H1 (cell line): ENCODE data around the gene CC2D2A. TPM values are rescaled to one million over a fixed set of nuclear protein-coding genes. Genes with fewer than 3 reads are reported as not detected.

Source experiments
- CTCF ChIA-PET: fragments of 300-600 bp; sonication (Branson Sonifier 250); formaldehyde crosslinking; loops from one replicate; lab custom pipeline; 2021; ENCODE audit not compliant: partially characterized antibody; lab: Charles Lee
- POLR2A ChIA-PET: fragments of 300-600 bp; sonication (Branson Sonifier 250); formaldehyde crosslinking; loops from one replicate; lab custom pipeline; 2021; ENCODE audit warnings: inconsistent platforms; ENCODE audit not compliant: partially characterized antibody; lab: Charles Lee
- DNase-seq, 2 experiments: peaks; one replicate each; pipeline versions ENCODE4 v3.0.0 to v3.0.0-alpha.2; 2010 to 2022; ENCODE audit warnings: low spot score in 2 of 2, low read depth in 1 of 2, mixed read lengths in 1 of 2
- FAIRE-seq: peaks from 2 replicates; lab custom pipeline; 2011; peaks lifted over from hg19 to GRCh38; lab: Jason Lieb, UNC
- H2AFZ ChIP-seq: 2 replicates; pipeline ENCODE4 v1.8.1; 2012; ENCODE audit warnings: low read length, inconsistent platforms
- H2AK5ac ChIP-seq: 2 replicates; pipeline ENCODE4 v1.6.1; 2013; ENCODE audit warnings: low read depth, low read length
- H2BK120ac ChIP-seq: replicated peaks from 2 replicates; pipeline ENCODE3; 2013; ENCODE audit warnings: low read depth, low read length, inconsistent platforms
- H2BK12ac ChIP-seq: 2 replicates; pipeline ENCODE4 v1.6.1; 2013; ENCODE audit warnings: low read depth, low read length
- H2BK15ac ChIP-seq: 2 replicates; pipeline ENCODE4 v1.6.1; 2013; ENCODE audit warnings: low read length
- H2BK20ac ChIP-seq: 2 replicates; pipeline ENCODE4 v1.6.1; 2013; ENCODE audit warnings: low read length
- H2BK5ac ChIP-seq: 2 replicates; pipeline ENCODE4 v1.6.1; 2013; ENCODE audit warnings: low read depth, low read length
- H3K14ac ChIP-seq: 2 replicates; pipeline ENCODE4 v1.6.1; 2013; ENCODE audit warnings: inconsistent platforms; ENCODE audit not compliant: insufficient read length
- H3K18ac ChIP-seq: 2 replicates; pipeline ENCODE4 v1.6.1; 2013; ENCODE audit warnings: low read length; ENCODE audit errors: extremely low read depth
- H3K23ac ChIP-seq: 2 replicates; pipeline ENCODE4 v1.6.1; 2013; ENCODE audit warnings: inconsistent platforms; ENCODE audit not compliant: insufficient read length
- H3K23me2 ChIP-seq: 2 replicates; pipeline ENCODE4 v1.6.1; 2013; ENCODE audit warnings: low read depth, low read length
- H3K27ac ChIP-seq: 2 replicates; pipeline ENCODE4 v1.6.1; 2011; ENCODE audit warnings: low read depth, low read length, inconsistent platforms
- H3K27me3 ChIP-seq, 4 experiments: replicated peaks in 1 of 4; 1 replicate in 1 of 4; 2 replicates in 3 of 4; pipeline versions ENCODE4 v1.6.1 to v1.8.1; 2011 to 2013; ENCODE audit warnings: low read length in 3 of 4, mild to moderate bottlenecking in 3 of 4, inconsistent platforms in 2 of 4, mixed read lengths in 2 of 4, moderate library complexity in 1 of 4; ENCODE audit not compliant: control insufficient read depth in 3 of 4, insufficient read depth in 3 of 4; ENCODE audit errors: extremely low read depth in 1 of 4
- H3K36me3 ChIP-seq, 4 experiments: 2 replicates each; pipeline versions ENCODE4 v1.6.1 to v1.8.1; 2011 to 2013; ENCODE audit warnings: mild to moderate bottlenecking in 4 of 4, low read length in 3 of 4, moderate library complexity in 2 of 4, control low read depth in 1 of 4, inconsistent platforms in 1 of 4; ENCODE audit not compliant: insufficient read depth in 4 of 4, control insufficient read depth in 2 of 4
- H3K4ac ChIP-seq: replicated peaks from 2 replicates; pipeline ENCODE3; 2013; ENCODE audit warnings: low read length, low read depth, mixed read lengths, inconsistent platforms; ENCODE audit not compliant: insufficient read length
- H3K4me1 ChIP-seq, 4 experiments: replicated peaks in 1 of 4; 1 replicate in 1 of 4; 2 replicates in 3 of 4; pipeline versions ENCODE4 v1.6.1 to v1.8.1; 2011 to 2013; ENCODE audit warnings: low read length in 3 of 4, inconsistent platforms in 2 of 4, mixed read lengths in 1 of 4; ENCODE audit not compliant: insufficient read depth in 4 of 4, control insufficient read depth in 3 of 4
- H3K4me2 ChIP-seq, 2 experiments: 2 replicates each; pipeline versions ENCODE4 v1.6.1 to v1.8.1; 2011 to 2013; ENCODE audit warnings: low read depth in 2 of 2, low read length in 2 of 2, control low read depth in 1 of 2, inconsistent platforms in 1 of 2, mild to moderate bottlenecking in 1 of 2; ENCODE audit not compliant: insufficient read depth in 1 of 2
- H3K4me3 ChIP-seq, 4 experiments: fragments of 200-600, 300-600 bp in 1 of 4; sonication (generic), shearing (Covaris generic), sonication (Bioruptor Twin) in 1 of 4; 2 replicates each; pipeline versions ENCODE4 v1.5.1 to v1.8.1; 2011 to 2016; ENCODE audit warnings: low read length in 4 of 4, low read depth in 3 of 4, control low read depth in 2 of 4, inconsistent platforms in 2 of 4, mild to moderate bottlenecking in 2 of 4, mixed read lengths in 1 of 4, moderate library complexity in 1 of 4; ENCODE audit not compliant: insufficient read depth in 2 of 4; ENCODE audit errors: extremely low read depth in 1 of 4
- H3K56ac ChIP-seq: replicated peaks from 2 replicates; pipeline ENCODE3; 2013; ENCODE audit warnings: low read depth, mild to moderate bottlenecking, mixed read lengths, low read length, inconsistent platforms; ENCODE audit not compliant: insufficient read length
- H3K79me1 ChIP-seq: 2 replicates; pipeline ENCODE4 v1.6.1; 2013; ENCODE audit warnings: low read depth, low read length, control low read depth
- H3K79me2 ChIP-seq, 2 experiments: 2 replicates each; pipeline versions ENCODE4 v1.6.1 to v1.8.1; 2012 to 2013; ENCODE audit warnings: low read length in 2 of 2, mild to moderate bottlenecking in 2 of 2, inconsistent platforms in 1 of 2; ENCODE audit not compliant: insufficient read depth in 2 of 2, control insufficient read depth in 1 of 2
- H3K9ac ChIP-seq, 4 experiments: replicated peaks in 1 of 4; 1 replicate in 1 of 4; 2 replicates in 3 of 4; pipeline versions ENCODE4 v1.6.1 to v1.8.1; 2011 to 2013; ENCODE audit warnings: low read depth in 3 of 4, low read length in 3 of 4, control low read depth in 2 of 4, mild to moderate bottlenecking in 2 of 4, moderate library complexity in 2 of 4, inconsistent platforms in 1 of 4; ENCODE audit errors: extremely low read depth in 1 of 4
- H3K9me3 ChIP-seq, 2 experiments: 2 replicates each; pipeline versions ENCODE4 v1.6.1 to v1.8.1; 2012 to 2013; ENCODE audit warnings: mild to moderate bottlenecking in 2 of 2, moderate library complexity in 2 of 2, control low read depth in 1 of 2, inconsistent platforms in 1 of 2, low read depth in 1 of 2, low read length in 1 of 2, mixed read lengths in 1 of 2; ENCODE audit not compliant: insufficient read depth in 2 of 2
- H4K20me1 ChIP-seq, 2 experiments: replicated peaks in 1 of 2; 2 replicates each; pipeline versions ENCODE3 to v1.8.1; 2011 to 2013; ENCODE audit warnings: inconsistent platforms in 2 of 2, low read length in 2 of 2, mild to moderate bottlenecking in 1 of 2; ENCODE audit not compliant: insufficient read depth in 2 of 2, control insufficient read depth in 1 of 2
- H4K5ac ChIP-seq: 2 replicates; pipeline ENCODE4 v1.6.1; 2013; ENCODE audit warnings: low read length, low read depth, mixed read lengths, inconsistent platforms; ENCODE audit not compliant: insufficient read length
- H4K8ac ChIP-seq: 2 replicates; pipeline ENCODE4 v1.8.0; 2013; ENCODE audit warnings: mild to moderate bottlenecking, moderate library complexity, low read length, inconsistent platforms; ENCODE audit not compliant: insufficient read depth; ENCODE audit errors: extremely low read depth
- H4K91ac ChIP-seq: replicated peaks from 2 replicates; pipeline ENCODE3; 2013; ENCODE audit warnings: low read length, mixed read lengths, inconsistent platforms; ENCODE audit not compliant: insufficient read length
- KDM5A ChIP-seq: fragments of 200-600 bp; IDR thresholded peaks from 2 replicates; pipeline ENCODE4 v1.7.1; 2012; ENCODE audit warnings: mild to moderate bottlenecking, low read length, inconsistent platforms, mixed read lengths
- POLR2AphosphoS5 ChIP-seq: IDR thresholded peaks from 2 replicates; pipeline ENCODE4 v1.6.1; 2011; ENCODE audit warnings: low read depth, low read length
- YY1 ChIP-seq: IDR thresholded peaks from 2 replicates; pipeline ENCODE4 v1.6.1; 2011; ENCODE audit warnings: low read depth, mild to moderate bottlenecking, low read length
- whole genome bisulfite sequencing, 2 experiments: shearing (Covaris generic) in 1 of 2; methylation state at CpG; one replicate each; pipeline versions ENCODE4 v1.1.6 to v1.1.7; 2013 to 2015; ENCODE audit warnings: low lambda C conversion rate in 2 of 2, mixed read lengths in 2 of 2, inconsistent platforms in 1 of 2, low coverage in 1 of 2, missing lambda C conversion rate in 1 of 2; ENCODE audit not compliant: insufficient replicate concordance in 2 of 2, insufficient coverage in 1 of 2, insufficient read length in 1 of 2; ENCODE audit errors: extremely low coverage in 1 of 2, missing lambda C conversion rate in 1 of 2; 5-methylcytosine and 5-hydroxymethylcytosine counted together
- polyA plus RNA-seq, 7 experiments: library from polyadenylated mRNA; depleted of rRNA in 3 of 7; stranded (reverse) in 5 of 7; unstranded in 2 of 7; fragments of >200 nt in 5 of 7; fragments of 200-250 nt in 2 of 7; gene quantifications; 1 replicate in 5 of 7; 2 replicates in 1 of 7; 4 replicates in 1 of 7; pipeline versions ENCODE4 v1.2.1 to v1.2.3, GENCODE V29; 2011 to 2013; ENCODE audit warnings: missing spikeins in 2 of 7, mixed read lengths in 2 of 7
- total RNA-seq: library from RNA; stranded (reverse); fragmentation: NEBNext Ultra II Directional; extraction: Animal tissue kit (Norgen Biotek cat#: 25700); gene quantifications from 2 replicates; pipeline ENCODE4 v1.2.1, GENCODE V29; 2021

The CC2D2A gene
- total and polyA plus RNA-seq, 2 of the 8 experiments (the other 6 are each of a cell fraction or from before 2014, with no cell fraction given): 11.0 to 12.2 TPM

DNA sequence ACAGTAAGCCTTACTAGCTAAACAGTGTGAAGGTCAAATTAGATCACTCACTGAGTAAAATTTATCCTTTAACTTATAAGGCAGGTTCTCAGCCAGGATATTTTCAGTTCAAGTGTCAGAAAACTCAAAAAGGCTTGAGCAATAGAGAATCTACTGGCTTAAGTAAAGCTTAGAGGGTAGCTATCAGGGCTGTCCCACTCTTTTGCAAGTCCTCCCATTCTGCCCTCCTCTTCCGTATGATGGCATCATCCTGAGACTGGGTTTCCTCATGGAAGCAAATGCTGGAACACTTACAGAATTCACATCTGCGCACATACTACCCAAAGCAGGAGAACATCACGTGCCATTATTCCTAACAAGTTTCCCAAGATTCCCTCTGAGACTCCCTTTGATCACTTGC, 130.5 kb downstream of the CC2D2A start:
- Histone ChIP-seq H3K79me2 (no peaks in the 10 kb centered on the region), H2BK12ac (no peak overlapping the region), H3K18ac (no peak overlapping the region), H3K4me2 (no peak overlapping the region), H4K5ac (no peak overlapping the region), H3K36me3 (peaks cover 0 to 2% (median under 1%) of the 10 kb centered on the region in 4 experiments; a peak in 4 of 8 replicates), H3K4ac (no peak overlapping the region), H3K27ac (no peak overlapping the region), H3K9ac (no peak overlapping the region), H4K91ac (no peak overlapping the region), H4K8ac (no peak overlapping the region), H3K9me3 (no peaks in the 10 kb centered on the region), H2AFZ (no peak overlapping the region), H3K27me3 (no peaks in the 10 kb centered on the region), H2AK5ac (no peak overlapping the region), H3K4me3 (no peak overlapping the region), H2BK20ac (no peak overlapping the region), H3K14ac (no peak overlapping the region), H3K56ac (no peak overlapping the region), H3K23ac (no peak overlapping the region), H3K4me1 (no peaks in the 10 kb centered on the region; a peak in 2 of 7 replicates), H3K23me2 (no peaks in the 10 kb centered on the region), H2BK5ac (no peak overlapping the region), H4K20me1 (no peaks in the 10 kb centered on the region), H2BK15ac (no peak overlapping the region), H2BK120ac (no peak overlapping the region), H3K79me1 (no peaks in the 10 kb centered on the region)
- WGBS, 2 experiments: 88% methylated on average over 3 of the region's 3 CpGs; no CpG with 5 or more reads in 1 of the 2 experiments
- TF ChIP-seq KDM5A: no peak
- TF ChIP-seq YY1: no peak
- TF ChIP-seq POLR2AphosphoS5: peak; percentile 24; the same call in 1 of the 2 replicates
- no peak for DNase-seq
- no peak for FAIRE-seq
- ChIA-PET POLR2A (interaction anchor here (0.7 to 1.2 kb wide), 3 partner anchors 9 to 50 kb away, joined by 3 read pairs; no protein-coding TSS in a partner anchor), CTCF (no interaction called here)
